HUES64 (cell line): Measurements from ENCODE around the gene MCM9.
A peak's percentile ranks its signal among the peaks of the same experiment; 100 is the strongest.
"Not testable (repeated sequence)": the region's sequence is repeated elsewhere in the genome, so short reads cannot be mapped to it uniquely, and the experiment has no call there.

ENCODE experiments used
- H3K27ac ChIP-seq: 2 replicates; pipeline ENCODE4 v1.7.0; 2013; ENCODE audit warnings: low read depth, low read length, inconsistent platforms
- H3K27me3 ChIP-seq: 2 replicates; pipeline ENCODE4 v1.6.1; 2013; ENCODE audit warnings: mild to moderate bottlenecking, low read length; ENCODE audit not compliant: insufficient read depth
- H3K36me3 ChIP-seq: 2 replicates; pipeline ENCODE4 v1.6.1; 2013; ENCODE audit warnings: mild to moderate bottlenecking, low read length; ENCODE audit not compliant: insufficient read depth
- H3K4me1 ChIP-seq: 2 replicates; pipeline ENCODE4 v1.6.1; 2013; ENCODE audit warnings: mild to moderate bottlenecking, low read length, moderate library complexity; ENCODE audit not compliant: insufficient read depth
- H3K4me3 ChIP-seq: 2 replicates; pipeline ENCODE4 v1.5.1; 2013; ENCODE audit warnings: mild to moderate bottlenecking, low read length, moderate library complexity
- H3K9ac ChIP-seq: 2 replicates; pipeline ENCODE4 v1.6.1; 2013; ENCODE audit warnings: mild to moderate bottlenecking, low read depth, low read length
- H3K9me3 ChIP-seq: 2 replicates; pipeline ENCODE4 v1.6.1; 2013; ENCODE audit warnings: low read depth, low read length; ENCODE audit not compliant: insufficient read depth
- WGBS: fragments of 150-250, 120-280 bp; methylation state at CpG from one replicate; pipeline ENCODE4 v1.1.7; 2013; ENCODE audit warnings: missing lambda C conversion rate; 5-methylcytosine and 5-hydroxymethylcytosine counted together

Gene MCM9

GRCh38 chr6:118825661-118826060 is 109.3 kb downstream of the MCM9 start:
- no peaks in the 10 kb centered on the region for H3K9me3 ChIP-seq
- H3K36me3 ChIP-seq: peaks cover 32% of the 10 kb centered on the region
- no peaks in the 10 kb centered on the region for H3K27me3 ChIP-seq
- H3K27ac ChIP-seq: no peak overlapping the region
- H3K4me3 ChIP-seq: no peak overlapping the region
- 98% methylated on average over 4 of the region's 4 CpGs for WGBS
- no peaks in the 10 kb centered on the region for H3K4me1 ChIP-seq
- H3K9ac ChIP-seq: no peak overlapping the region

DNA sequence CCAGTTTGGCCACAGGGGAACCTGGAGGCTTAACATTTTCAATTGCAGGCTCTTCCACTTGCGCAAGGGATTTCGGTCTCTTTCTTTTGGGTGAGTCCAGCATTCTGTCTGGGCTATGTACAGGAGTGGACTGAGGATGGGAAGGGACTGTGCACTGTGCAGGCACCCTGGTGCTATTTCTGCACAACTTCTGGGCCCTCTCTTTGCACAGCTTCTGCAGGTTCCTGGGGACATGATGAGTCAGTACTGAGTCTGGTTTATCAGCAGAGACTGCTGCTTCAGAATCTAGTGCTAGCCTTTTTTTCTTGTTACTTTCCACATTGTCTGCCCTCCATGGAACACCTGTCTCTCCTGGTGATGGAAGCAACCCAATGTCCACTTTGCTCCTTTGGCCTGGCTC is 119.5 kb downstream of the MCM9 start:
- Histone ChIP-seq H3K27ac (no peak overlapping the region), H3K9ac (no peak overlapping the region), H3K4me1 (peaks cover 6% of the 10 kb centered on the region; the same call in 1 of the 2 replicates), H3K4me3 (no peak overlapping the region), H3K9me3 (peaks cover 8% of the 10 kb centered on the region; the same call in 1 of the 2 replicates), H3K27me3 (no peaks in the 10 kb centered on the region), H3K36me3 (peaks cover 15% of the 10 kb centered on the region)
- WGBS: 97% methylated on average over 2 of the region's 2 CpGs

- Histone ChIP-seq H3K27ac (no peak overlapping the region), H3K9ac (no peak overlapping the region), H3K27me3 (no peaks in the 10 kb centered on the region), H3K4me3 (no peak overlapping the region), H3K36me3 (peaks cover 15% of the 10 kb centered on the region), H3K9me3 (peaks cover 8% of the 10 kb centered on the region; the same call in 1 of the 2 replicates), H3K4me1 (peaks cover 10% of the 10 kb centered on the region; the same call in 1 of the 2 replicates)
- 96% methylated on average over 2 of the region's 2 CpGs for WGBS
These were observed 121.2 kb downstream of the MCM9 start for GRCh38 chr6:118813775-118814174.

- H3K36me3 ChIP-seq: peaks cover 15% of the 10 kb centered on the region
- H3K4me3 ChIP-seq: no peak overlapping the region
- 100% methylated on average over 1 of the region's 1 CpG for WGBS
- H3K9ac ChIP-seq: no peak overlapping the region
- peaks cover 10% of the 10 kb centered on the region; the same call in 1 of the 2 replicates for H3K4me1 ChIP-seq
- peaks cover 8% of the 10 kb centered on the region; the same call in 1 of the 2 replicates for H3K9me3 ChIP-seq
- no peaks in the 10 kb centered on the region for H3K27me3 ChIP-seq
- no peak overlapping the region for H3K27ac ChIP-seq
These were observed 122.0 kb downstream of the MCM9 start for GRCh38 chr6:118812970-118813369.

GRCh38 chr6:118810420-118811027 is 124.4 kb downstream of the MCM9 start:
- peaks cover 8% of the 10 kb centered on the region; the same call in 1 of the 2 replicates for H3K9me3 ChIP-seq
- H3K4me1 ChIP-seq: peaks cover 10% of the 10 kb centered on the region; the same call in 1 of the 2 replicates
- H3K27ac ChIP-seq: 0 out of 2 replicates have a peak overlapping the region, but pooled peaks have one; percentile 17
- no peak overlapping the region for H3K9ac ChIP-seq
- no peaks in the 10 kb centered on the region for H3K27me3 ChIP-seq
- no peak overlapping the region for H3K4me3 ChIP-seq
- WGBS: 82% methylated on average over 4 of the region's 4 CpGs
- H3K36me3 ChIP-seq: peaks cover 7% of the 10 kb centered on the region

DNA sequence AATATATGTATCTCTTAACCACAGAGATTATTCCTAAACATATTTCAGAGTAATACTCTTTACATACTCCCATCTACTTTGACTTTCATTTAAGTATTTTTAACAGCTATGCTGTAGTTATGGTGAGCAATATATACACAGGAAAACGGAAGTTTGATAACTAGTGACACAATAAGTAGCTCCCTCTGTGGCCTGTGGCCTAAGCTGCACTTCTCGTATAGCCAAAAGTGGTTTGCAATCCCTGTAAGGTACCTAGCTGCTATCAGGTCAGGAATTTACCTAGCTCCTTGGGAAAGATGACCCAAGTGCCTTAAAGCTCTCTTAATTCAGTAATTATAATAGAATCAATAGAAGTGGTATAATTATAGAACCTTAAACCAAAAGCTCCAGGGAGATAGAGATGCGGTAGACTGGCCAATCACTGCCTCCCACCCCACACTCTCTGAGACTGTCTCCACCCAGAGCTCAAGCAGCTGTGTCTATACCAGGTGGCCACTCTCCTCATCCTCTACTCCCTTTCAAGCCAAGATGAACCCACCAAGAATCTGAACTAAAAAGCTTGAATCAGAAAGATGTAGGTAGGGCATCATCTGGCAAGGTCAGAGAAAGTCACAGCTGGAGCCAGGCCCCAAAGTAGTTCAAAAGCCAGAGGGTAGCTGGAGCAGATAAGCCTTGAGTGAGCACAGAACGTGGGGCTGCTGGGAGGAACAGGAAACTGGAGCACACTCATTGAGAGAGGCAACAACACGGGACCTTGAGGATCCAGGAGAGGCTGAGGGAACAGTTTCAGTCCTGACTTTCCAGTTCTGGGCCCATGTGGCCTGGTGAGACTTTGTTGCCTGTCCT is 125.9 kb downstream of the MCM9 start:
- no peaks in the 10 kb centered on the region for H3K27me3 ChIP-seq
- H3K9ac ChIP-seq: no peak overlapping the region
- peaks cover 4% of the 10 kb centered on the region; the same call in 1 of the 2 replicates for H3K36me3 ChIP-seq
- no peak overlapping the region for H3K4me3 ChIP-seq
- H3K27ac ChIP-seq: no peak overlapping the region
- 93% methylated on average over 5 of the region's 5 CpGs for WGBS
- peaks cover 8% of the 10 kb centered on the region; the same call in 1 of the 2 replicates for H3K9me3 ChIP-seq
- H3K4me1 ChIP-seq: peaks cover 10% of the 10 kb centered on the region; the same call in 1 of the 2 replicates

DNA sequence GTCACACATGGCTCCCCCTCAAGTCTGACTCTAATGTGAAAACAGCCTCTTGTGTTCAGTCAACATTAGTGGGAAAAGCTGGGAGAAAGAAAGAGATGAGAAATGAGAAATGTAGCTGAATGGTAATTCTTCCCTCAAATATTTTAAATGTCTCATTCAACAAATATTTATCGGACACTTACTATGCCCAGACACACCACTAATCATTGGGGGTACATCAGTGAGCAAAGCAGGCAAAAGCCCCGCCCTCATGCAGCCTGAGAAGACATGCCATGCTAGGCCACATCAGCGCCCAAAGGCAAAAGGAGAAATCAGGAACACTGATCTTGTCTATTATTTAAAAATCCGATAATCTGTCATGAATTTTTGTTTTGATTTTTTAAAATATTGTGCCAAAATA is 130.9 kb downstream of the MCM9 start:
- Histone ChIP-seq H3K4me3 (no peak overlapping the region), H3K9ac (no peak overlapping the region), H3K27ac (no peak overlapping the region), H3K9me3 (no peaks in the 10 kb centered on the region), H3K4me1 (no peaks in the 10 kb centered on the region), H3K27me3 (no peaks in the 10 kb centered on the region), H3K36me3 (no peaks in the 10 kb centered on the region)
- WGBS: 93% methylated on average over 4 of the region's 4 CpGs

DNA sequence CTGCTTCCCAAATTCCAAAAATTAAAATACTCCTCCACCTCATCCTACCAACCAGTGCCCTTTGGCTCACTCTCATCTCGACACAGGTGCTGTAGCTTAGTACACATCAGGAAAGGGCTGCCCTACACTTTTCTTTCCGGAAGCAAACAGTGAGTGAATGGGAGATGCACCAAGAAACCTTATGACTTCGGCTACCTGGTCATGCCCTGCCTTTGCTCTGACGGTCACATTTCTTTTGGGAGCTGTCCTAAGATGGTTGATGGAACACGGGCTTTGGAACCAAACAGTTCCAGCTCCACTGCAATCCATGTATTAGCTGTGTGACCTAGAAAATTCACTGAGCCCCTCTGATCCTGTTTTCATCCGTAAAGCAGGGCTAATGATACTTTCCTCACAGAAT is 133.7 kb downstream of the MCM9 start:
- Histone ChIP-seq H3K9ac (no peak overlapping the region), H3K27ac (no peak overlapping the region), H3K4me3 (no peak overlapping the region), H3K36me3 (no peaks in the 10 kb centered on the region), H3K4me1 (no peaks in the 10 kb centered on the region), H3K27me3 (no peaks in the 10 kb centered on the region), H3K9me3 (0 out of 2 replicates have a peak, but pooled peaks cover 3% of the 10 kb centered on the region)
- 93% methylated on average over 6 of the region's 6 CpGs for WGBS

DNA sequence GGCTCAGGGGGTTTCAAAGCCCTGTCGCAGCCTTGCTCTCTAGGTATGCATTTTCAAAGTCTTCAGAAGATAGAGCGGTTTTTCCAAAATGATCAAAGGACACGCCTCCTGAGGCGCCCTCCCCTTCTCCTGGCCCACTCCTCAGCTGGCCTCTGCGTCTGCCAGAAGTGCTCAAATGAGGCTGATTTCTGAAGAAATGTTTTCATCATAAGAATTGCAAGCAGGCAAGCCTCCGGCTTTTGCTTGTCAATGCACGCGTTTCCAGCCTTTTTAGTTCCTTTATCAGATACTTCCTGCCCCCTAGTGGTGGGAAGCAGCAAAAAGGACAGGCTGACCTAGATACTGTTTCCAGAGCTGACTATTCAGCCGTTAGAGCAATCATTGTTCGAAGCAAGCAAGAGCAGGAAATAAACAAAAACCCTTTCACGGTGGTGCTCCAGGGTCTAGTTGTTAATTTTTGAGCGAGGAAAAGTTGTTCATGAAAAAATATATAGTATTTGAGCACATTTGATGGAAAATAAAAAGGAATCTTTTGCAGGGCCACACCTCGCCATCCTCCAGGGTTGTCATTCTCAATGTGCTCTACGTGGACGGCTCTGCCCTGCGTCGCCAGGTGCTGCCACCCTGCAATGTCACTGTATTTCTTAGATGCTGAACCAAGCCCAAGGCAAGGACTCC is 134.4 kb downstream of the MCM9 start:
- H3K9ac ChIP-seq: no peak overlapping the region
- no peak overlapping the region for H3K27ac ChIP-seq
- 45% methylated on average over 17 of the region's 17 CpGs for WGBS
- H3K27me3 ChIP-seq: no peaks in the 10 kb centered on the region
- H3K9me3 ChIP-seq: peaks cover 10% of the 10 kb centered on the region
- no peaks in the 10 kb centered on the region for H3K36me3 ChIP-seq
- no peaks in the 10 kb centered on the region for H3K4me1 ChIP-seq
- H3K4me3 ChIP-seq: no peak overlapping the region

DNA sequence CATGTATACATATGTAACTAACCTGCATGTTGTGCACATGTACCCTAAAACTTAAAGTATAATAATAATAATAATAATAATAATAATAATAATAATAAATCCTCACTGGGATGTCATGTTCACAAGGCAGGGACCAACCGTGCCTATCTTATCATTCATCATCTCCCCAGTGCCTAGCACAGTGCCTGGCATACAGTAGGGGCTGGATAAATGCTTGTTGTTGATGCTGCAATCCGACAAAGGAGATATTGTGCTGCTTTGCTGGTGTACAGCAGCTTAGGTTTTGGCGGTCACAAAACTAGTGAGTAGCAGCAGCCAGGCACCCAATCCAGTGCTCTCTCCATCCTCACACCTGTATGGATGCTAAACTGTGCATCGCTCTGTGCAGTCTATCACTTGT is 135.1 kb downstream of the MCM9 start:
- Histone ChIP-seq H3K27me3 (no peaks in the 10 kb centered on the region), H3K9me3 (peaks cover 12% of the 10 kb centered on the region), H3K9ac (no peak overlapping the region), H3K27ac (no peak overlapping the region), H3K4me1 (no peaks in the 10 kb centered on the region), H3K4me3 (no peak overlapping the region), H3K36me3 (no peaks in the 10 kb centered on the region)
- WGBS: 87% methylated on average over 3 of the region's 4 CpGs

GRCh38 chr6:118796548-118796947 is 138.4 kb downstream of the MCM9 start:
- not testable (repeated sequence) for H3K36me3 ChIP-seq
- WGBS: 61% methylated on average over 9 of the region's 9 CpGs

More at GRCh38 chr6:118796548-118796947, 138.4 kb downstream of the MCM9 start:
- H3K9ac ChIP-seq, H3K27ac ChIP-seq, H3K27me3 ChIP-seq, H3K4me1 ChIP-seq, H3K4me3 ChIP-seq: not testable (repeated sequence)
- H3K9me3 ChIP-seq: peaks cover 12% of the 10 kb centered on the region
